ENCODE data around the gene HGFAC. TPM values are rescaled to one million over a fixed set of nuclear protein-coding genes. Genes with fewer than 3 reads are reported as not detected.

Gene HGFAC
- total and polyA plus RNA-seq, 2 experiments from 2014 or later, result 2.0 to 2.3 TPM

DNA sequence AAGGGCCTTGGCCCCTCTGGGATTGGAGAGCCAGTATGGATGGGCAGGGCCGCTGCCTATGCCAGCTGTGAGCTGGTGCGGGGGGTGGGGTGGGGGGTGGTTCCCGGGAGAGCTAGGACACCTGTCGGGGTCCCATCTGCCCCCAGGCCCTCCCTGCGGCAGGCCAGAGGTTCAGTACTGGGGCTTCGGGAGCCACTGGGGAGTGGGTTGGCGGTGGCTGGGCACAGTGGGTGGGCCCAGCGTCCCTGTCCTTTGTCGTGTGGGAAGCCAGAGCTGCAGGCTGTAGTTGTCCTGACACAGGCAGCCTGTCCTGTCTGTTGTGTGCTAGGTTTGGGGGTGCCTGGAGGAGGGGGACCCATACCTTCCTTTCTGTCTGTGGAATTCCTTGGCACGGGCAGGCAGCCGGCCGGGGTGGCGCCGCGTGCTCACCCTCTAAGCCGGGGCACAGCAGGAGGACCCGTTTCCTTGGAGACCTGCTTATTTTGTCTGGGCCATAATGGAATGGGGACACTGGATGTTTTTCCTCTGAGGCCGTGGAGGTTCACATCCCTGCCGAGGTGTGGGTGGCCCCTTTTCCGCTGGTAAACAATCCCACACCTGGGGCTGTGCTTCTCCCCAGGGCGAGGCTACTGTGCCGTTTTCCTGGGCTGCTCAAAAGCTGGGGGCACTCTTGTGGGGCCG lies 36.1 kb downstream of the HGFAC start:
- Histone ChIP-seq H3K27me3 (no peaks in the 10 kb centered on the region), H3K27ac (no peak overlapping the region), H3K4me1 (ENCODE audit: low read depth) (peaks cover 16% of the 10 kb centered on the region), H3K4me3 (no peak overlapping the region), H3K36me3 (no peaks in the 10 kb centered on the region), H3K9me3 (ENCODE audit: low read depth) (no peaks in the 10 kb centered on the region)
- TF ChIP-seq, protein P1, sequence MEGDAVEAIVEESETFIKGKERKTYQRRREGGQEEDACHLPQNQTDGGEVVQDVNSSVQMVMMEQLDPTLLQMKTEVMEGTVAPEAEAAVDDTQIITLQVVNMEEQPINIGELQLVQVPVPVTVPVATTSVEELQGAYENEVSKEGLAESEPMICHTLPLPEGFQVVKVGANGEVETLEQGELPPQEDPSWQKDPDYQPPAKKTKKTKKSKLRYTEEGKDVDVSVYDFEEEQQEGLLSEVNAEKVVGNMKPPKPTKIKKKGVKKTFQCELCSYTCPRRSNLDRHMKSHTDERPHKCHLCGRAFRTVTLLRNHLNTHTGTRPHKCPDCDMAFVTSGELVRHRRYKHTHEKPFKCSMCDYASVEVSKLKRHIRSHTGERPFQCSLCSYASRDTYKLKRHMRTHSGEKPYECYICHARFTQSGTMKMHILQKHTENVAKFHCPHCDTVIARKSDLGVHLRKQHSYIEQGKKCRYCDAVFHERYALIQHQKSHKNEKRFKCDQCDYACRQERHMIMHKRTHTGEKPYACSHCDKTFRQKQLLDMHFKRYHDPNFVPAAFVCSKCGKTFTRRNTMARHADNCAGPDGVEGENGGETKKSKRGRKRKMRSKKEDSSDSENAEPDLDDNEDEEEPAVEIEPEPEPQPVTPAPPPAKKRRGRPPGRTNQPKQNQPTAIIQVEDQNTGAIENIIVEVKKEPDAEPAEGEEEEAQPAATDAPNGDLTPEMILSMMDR (IDR thresholded peaks at IDR 0.05; ENCODE audit: low read depth, low read length), result no peak
- no peak for DNase-seq (ENCODE audit: low read depth in 1 of 2, low spot score in 1 of 2)

DNA sequence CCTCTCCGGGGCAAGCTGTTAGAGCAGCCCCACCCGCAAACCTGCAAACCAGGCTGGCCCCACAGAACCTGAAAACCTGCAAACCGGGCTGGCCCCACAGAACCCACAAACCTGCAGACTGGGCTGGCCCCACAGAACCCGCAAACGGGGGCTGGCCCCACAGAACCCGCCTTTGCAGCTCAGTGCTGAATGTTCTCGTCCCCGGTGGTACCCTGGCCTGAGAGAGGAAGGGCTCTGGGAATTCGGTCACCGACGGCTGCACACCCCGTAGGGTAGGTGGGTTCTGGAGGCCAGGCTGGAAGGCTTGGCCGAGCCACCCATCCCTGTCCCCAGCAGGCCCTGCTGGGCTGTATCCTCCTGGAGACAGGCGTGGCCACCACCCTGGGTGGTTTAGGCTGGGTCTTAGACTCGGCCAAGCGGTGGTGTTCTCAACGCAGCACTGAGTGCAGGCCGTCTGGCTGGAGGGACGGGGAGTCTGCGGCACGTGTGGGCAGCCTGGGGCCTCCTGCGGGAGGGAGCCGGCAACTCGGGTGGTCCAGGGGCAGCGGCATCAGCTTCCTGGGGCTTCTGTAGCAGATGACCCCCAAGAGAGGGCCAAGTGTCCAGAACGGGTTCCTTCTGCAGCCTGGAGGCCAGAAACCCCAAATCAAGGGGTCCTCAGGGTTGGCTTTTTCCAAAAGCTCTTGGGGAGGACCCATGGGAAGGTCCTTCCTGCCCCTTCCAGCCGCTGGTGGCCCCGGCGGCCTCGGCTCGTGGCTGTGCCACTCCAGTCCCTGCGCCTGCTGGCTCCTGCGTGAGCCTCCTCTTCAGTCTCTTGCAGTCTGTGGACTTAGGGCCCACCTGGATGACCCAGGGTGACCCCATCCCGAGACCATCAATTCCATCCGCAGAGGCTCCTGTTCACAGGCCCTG lies 36.9 kb downstream of the HGFAC start:
- no peaks in the 10 kb centered on the region for H3K27me3 ChIP-seq
- TF ChIP-seq, protein P1 (IDR thresholded peaks at IDR 0.05; ENCODE audit: low read depth, low read length), result no peak
- DNase-seq (ENCODE audit: low read depth in 1 of 2, low spot score in 1 of 2), result no peak
- peaks cover 20% of the 10 kb centered on the region for H3K4me1 ChIP-seq (ENCODE audit: low read depth)
- no peaks in the 10 kb centered on the region for H3K9me3 ChIP-seq (ENCODE audit: low read depth)
- no peak overlapping the region for H3K27ac ChIP-seq
- H3K4me3 ChIP-seq, result no peak overlapping the region
- H3K36me3 ChIP-seq, result no peaks in the 10 kb centered on the region

DNA sequence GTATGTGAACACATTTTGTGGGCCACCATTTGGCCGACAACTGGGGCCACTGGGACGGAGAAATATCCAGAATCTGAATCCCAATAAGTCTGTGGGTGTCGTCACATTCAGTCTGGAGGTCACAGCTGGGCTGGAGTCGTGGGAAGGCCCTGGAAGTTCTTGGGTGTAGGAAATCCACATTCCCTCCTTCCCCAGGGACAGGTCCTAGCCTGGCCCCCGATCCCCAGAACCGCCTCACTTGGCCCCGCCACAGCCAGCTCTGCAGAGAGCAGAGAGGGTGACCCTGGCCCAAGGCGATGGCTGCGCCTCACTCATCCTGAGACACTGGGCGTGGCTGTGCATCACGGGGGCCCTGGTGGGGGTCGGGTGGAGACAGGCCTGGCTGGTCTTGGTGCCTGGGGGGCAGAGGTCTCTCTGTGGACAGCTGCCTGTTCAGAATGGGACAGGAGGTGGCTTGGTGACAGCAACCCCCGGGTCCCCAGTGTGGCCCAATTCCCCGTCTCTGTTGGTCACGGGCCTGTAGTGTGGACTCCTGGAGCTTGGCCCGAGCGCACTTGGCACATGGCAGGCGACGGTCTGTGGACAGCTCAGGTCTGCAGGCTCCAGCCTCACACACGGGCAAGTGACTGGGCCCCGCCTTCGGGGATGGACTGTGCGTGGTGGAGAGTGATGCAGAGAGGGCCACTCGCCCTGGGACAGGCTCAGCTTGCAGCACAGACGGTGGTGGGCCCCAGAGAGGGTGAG lies 37.8 kb downstream of the HGFAC start:
- H3K4me1 ChIP-seq (ENCODE audit: low read depth), result peaks cover 22% of the 10 kb centered on the region
- no peak overlapping the region for H3K27ac ChIP-seq
- H3K4me3 ChIP-seq, result no peak overlapping the region
- no peaks in the 10 kb centered on the region for H3K36me3 ChIP-seq
- H3K27me3 ChIP-seq, result no peaks in the 10 kb centered on the region
- H3K9me3 ChIP-seq (ENCODE audit: low read depth), result no peaks in the 10 kb centered on the region
- DNase-seq (ENCODE audit: low read depth in 1 of 2, low spot score in 1 of 2), result no peak
- TF ChIP-seq, protein P1 (IDR thresholded peaks at IDR 0.05; ENCODE audit: low read depth, low read length), result no peak

DNA sequence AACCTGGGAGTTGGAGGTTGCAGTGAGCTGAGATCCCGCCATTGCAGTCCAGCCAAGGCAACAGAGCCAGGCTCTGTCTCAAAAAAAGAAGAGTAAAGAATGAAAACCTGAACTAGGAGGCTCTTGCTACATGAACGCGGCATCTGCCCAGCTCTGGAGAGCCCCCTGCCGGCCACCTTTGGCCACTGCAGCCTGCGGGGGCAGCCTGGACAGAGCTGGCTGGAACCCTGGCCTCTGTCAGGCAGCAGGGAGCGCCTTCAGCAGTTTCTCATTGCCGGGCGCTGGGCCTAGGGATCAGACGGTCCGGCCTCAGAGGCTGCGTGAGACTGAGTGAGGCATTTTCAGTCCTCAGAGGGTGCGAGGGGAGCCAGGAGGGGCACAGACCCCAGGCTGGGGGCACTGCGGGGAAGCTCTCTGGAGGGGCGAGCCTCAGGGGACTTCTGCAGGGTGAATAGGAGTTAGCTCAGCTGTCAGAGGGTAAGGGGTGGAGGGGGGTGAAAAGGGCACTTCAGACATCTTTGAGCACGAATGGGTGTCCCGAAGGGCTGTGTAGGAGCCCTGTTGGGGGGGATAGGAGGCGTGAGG lies 38.9 kb downstream of the HGFAC start:
- no peak overlapping the region for H3K4me3 ChIP-seq
- H3K4me1 ChIP-seq (ENCODE audit: low read depth), result peaks cover 22% of the 10 kb centered on the region
- DNase-seq (ENCODE audit: low read depth in 1 of 2, low spot score in 1 of 2), result peak; percentile 84 to 87
- no peaks in the 10 kb centered on the region for H3K36me3 ChIP-seq
- TF ChIP-seq, protein P1 (IDR thresholded peaks at IDR 0.05; ENCODE audit: low read depth, low read length), result peak; percentile 99
- H3K27me3 ChIP-seq, result no peaks in the 10 kb centered on the region
- H3K9me3 ChIP-seq (ENCODE audit: low read depth), result no peaks in the 10 kb centered on the region
- peak overlapping the region; percentile 53 for H3K27ac ChIP-seq

DNA sequence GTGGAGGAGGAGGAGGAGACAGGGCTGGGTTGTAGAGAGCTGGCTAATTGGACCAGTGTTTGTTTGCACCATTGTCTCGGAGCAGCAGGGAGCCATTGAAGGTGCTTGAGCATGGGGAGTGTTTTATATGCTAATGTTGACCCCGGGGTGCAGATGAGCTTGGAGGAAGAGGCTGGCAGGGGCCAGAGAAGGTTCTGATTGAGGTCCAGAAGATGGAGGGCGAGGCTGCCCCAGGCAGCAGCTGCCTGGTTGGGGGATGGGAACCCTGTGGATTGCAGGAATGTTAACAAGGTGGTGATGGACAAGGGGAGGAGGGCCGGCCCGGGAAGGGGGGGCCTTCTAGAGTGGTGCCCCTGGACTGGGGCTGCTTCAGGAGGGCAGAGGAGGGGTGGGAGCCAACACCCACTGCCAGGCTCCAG lies 39.4 kb downstream of the HGFAC start:
- no peaks in the 10 kb centered on the region for H3K27me3 ChIP-seq
- no peaks in the 10 kb centered on the region for H3K36me3 ChIP-seq
- H3K4me3 ChIP-seq, result no peak overlapping the region
- H3K4me1 ChIP-seq (ENCODE audit: low read depth), result peaks cover 22% of the 10 kb centered on the region
- H3K9me3 ChIP-seq (ENCODE audit: low read depth), result no peaks in the 10 kb centered on the region
- TF ChIP-seq, protein P1 (IDR thresholded peaks at IDR 0.05; ENCODE audit: low read depth, low read length), result no peak
- peak in 1 of 2 donors; percentile 58 for DNase-seq (ENCODE audit: low read depth in 1 of 2, low spot score in 1 of 2)
- H3K27ac ChIP-seq, result peak overlapping the region; percentile 53

All from cardiac muscle cell (in vitro differentiated cells and primary cell).